ENCODE data around the gene DBH. TPM values are rescaled to one million over a fixed set of nuclear protein-coding genes. Genes with fewer than 3 reads are reported as not detected.

Gene DBH
- total and polyA plus RNA-seq, 7 donors: 0.01 TPM; not detected in 6

- intact Hi-C loops (cut with DNase I): no loop called here
- TF ChIP-seq POLR2A (IDR thresholded peaks at IDR 0.05): no peak
- no peak for TF ChIP-seq EP300 (IDR thresholded peaks at IDR 0.05)
- TF ChIP-seq CTCF (IDR thresholded peaks at IDR 0.05): no peak
- TF ChIP-seq POLR2AphosphoS5 (IDR thresholded peaks at IDR 0.05): no peak
- Histone ChIP-seq H3K36me3 (no peaks in the 10 kb centered on the region), H3K4me1 (peaks cover 0 to 23% (median 5%) of the 10 kb centered on the region in 4 donors), H3K9me3 (no peaks in the 10 kb centered on the region), H3K4me3 (no peak overlapping the region), H3K27ac (no peak overlapping the region), H3K27me3 (no peaks in the 10 kb centered on the region)
- 78 to 90% methylated on average over 24 of the region's 24 CpGs for WGBS, 2 donors
- DNase-seq: no peak
Measured at GRCh38 chr9:133686642-133687575, 50.7 kb downstream of the DBH start.

- intact Hi-C loops (cut with DNase I): no loop called here
- TF ChIP-seq EP300 (IDR thresholded peaks at IDR 0.05) (no peak), POLR2AphosphoS5 (IDR thresholded peaks at IDR 0.05) (no peak)
- Histone ChIP-seq H3K27me3 (no peaks in the 10 kb centered on the region), H3K27ac (no peak overlapping the region), H3K4me1 (peaks cover 0 to 20% (median 4%) of the 10 kb centered on the region in 4 donors), H3K4me3 (no peak overlapping the region), H3K9me3 (no peaks in the 10 kb centered on the region), H3K36me3 (no peaks in the 10 kb centered on the region)
- 69 to 82% methylated on average over 34 of the region's 34 CpGs for whole genome bisulfite sequencing, 2 donors
- DNase-seq: no peak
Measured at GRCh38 chr9:133687856-133688761, 51.9 kb downstream of the DBH start.

GRCh38 chr9:133689151-133689763 is 53.1 kb downstream of the DBH start:
- no peak overlapping the region for H3K4me3 ChIP-seq
- H3K27ac ChIP-seq: no peak overlapping the region
- H3K9me3 ChIP-seq: no peaks in the 10 kb centered on the region
- H3K27me3 ChIP-seq: no peaks in the 10 kb centered on the region
- 71 to 83% methylated on average over 10 of the region's 10 CpGs for WGBS, 2 donors
- no peaks in the 10 kb centered on the region for H3K36me3 ChIP-seq
- peaks cover 0 to 9% (median 0%) of the 10 kb centered on the region in 4 donors for H3K4me1 ChIP-seq
- no peak for DNase-seq
- intact Hi-C loops (cut with DNase I): no loop called here
- TF ChIP-seq POLR2AphosphoS5 (IDR thresholded peaks at IDR 0.05) (no peak), POLR2A (IDR thresholded peaks at IDR 0.05) (no peak), EP300 (IDR thresholded peaks at IDR 0.05) (no peak), CTCF (IDR thresholded peaks at IDR 0.05) (no peak)

- Histone ChIP-seq H3K27ac (no peak overlapping the region), H3K36me3 (no peaks in the 10 kb centered on the region), H3K4me1 (peaks cover 0 to under 1% (median 0%) of the 10 kb centered on the region in 4 donors), H3K27me3 (no peaks in the 10 kb centered on the region), H3K9me3 (no peaks in the 10 kb centered on the region), H3K4me3 (no peak overlapping the region)
- TF ChIP-seq EP300 (IDR thresholded peaks at IDR 0.05) (no peak), POLR2AphosphoS5 (IDR thresholded peaks at IDR 0.05) (no peak), CTCF (IDR thresholded peaks at IDR 0.05) (no peak), POLR2A (IDR thresholded peaks at IDR 0.05) (no peak)
- DNase-seq: no peak
- WGBS, 2 donors: 61 to 80% methylated on average over 11 of the region's 11 CpGs
- intact Hi-C loops (cut with DNase I): no loop called here
Measured at GRCh38 chr9:133690081-133690561, 54.0 kb downstream of the DBH start.

All from sigmoid colon (tissue), 7 donors.